ENCODE measurements around the gene SGMS1.

The SGMS1 gene

GRCh38 chr10:50605951-50606270 is 17.8 kb downstream of the SGMS1 start:
- no peak for FAIRE-seq

GRCh38 chr10:50605269-50605950 is 18.3 kb downstream of the SGMS1 start:
- no peak for FAIRE-seq

- no peak for FAIRE-seq
These were observed 18.9 kb downstream of the SGMS1 start for GRCh38 chr10:50604809-50605208.

GRCh38 chr10:50604049-50604640 is 19.6 kb downstream of the SGMS1 start:
- FAIRE-seq, result no peak

- no peak for FAIRE-seq
These were observed 20.5 kb downstream of the SGMS1 start for GRCh38 chr10:50603151-50603850.

- FAIRE-seq, result no peak
These were observed 21.8 kb downstream of the SGMS1 start for GRCh38 chr10:50601974-50602373.

- no peak for FAIRE-seq
These were observed 22.8 kb downstream of the SGMS1 start for GRCh38 chr10:50600831-50601477.

GRCh38 chr10:50600286-50600685 is 23.5 kb downstream of the SGMS1 start:
- no peak for FAIRE-seq

GRCh38 chr10:50596897-50597296 is 26.9 kb downstream of the SGMS1 start:
- no peak for FAIRE-seq

- no peak for FAIRE-seq
These were observed 27.3 kb downstream of the SGMS1 start for GRCh38 chr10:50596456-50596855.

GRCh38 chr10:50595785-50596184 is 28.0 kb downstream of the SGMS1 start:
- FAIRE-seq, result no peak

- no peak for FAIRE-seq
These were observed 30.0 kb downstream of the SGMS1 start for GRCh38 chr10:50593523-50594376.

- no peak for FAIRE-seq
These were observed 30.8 kb downstream of the SGMS1 start for GRCh38 chr10:50592961-50593418.

GRCh38 chr10:50590935-50591334 is 32.8 kb downstream of the SGMS1 start:
- no peak for FAIRE-seq

GRCh38 chr10:50586740-50587088 is 37.0 kb downstream of the SGMS1 start:
- no peak for FAIRE-seq

- no peak for FAIRE-seq
These were observed 37.6 kb downstream of the SGMS1 start for GRCh38 chr10:50585921-50586739.

GRCh38 chr10:50582766-50583762 is 40.7 kb downstream of the SGMS1 start:
- no peak for FAIRE-seq

GRCh38 chr10:50582046-50582445 is 41.7 kb downstream of the SGMS1 start:
- no peak for FAIRE-seq

- no peak for FAIRE-seq
These were observed 43.4 kb downstream of the SGMS1 start for GRCh38 chr10:50580262-50580891.
